ENCODE data around the gene ARFGEF2. TPM values are rescaled to one million over a fixed set of nuclear protein-coding genes. Genes with fewer than 3 reads are reported as not detected.

ARFGEF2 gene
- total RNA-seq, 2 experiments from 2014 or later = 19.0 to 23.7 TPM

- H3K36me3 Mint-ChIP-seq = peaks cover 27% of the 10 kb centered on the region
Observed at GRCh38 chr20:49028684-49029083, 107.2 kb downstream of the ARFGEF2 start.

GRCh38 chr20:49029203-49029602, 107.7 kb downstream of the ARFGEF2 start:
- H3K27me3 Mint-ChIP-seq = no peaks in the 10 kb centered on the region
- H3K27ac Mint-ChIP-seq = no peak overlapping the region
- peaks cover 27% of the 10 kb centered on the region for H3K36me3 Mint-ChIP-seq
- H3K4me1 Mint-ChIP-seq = no peaks in the 10 kb centered on the region
- no peak overlapping the region for H3K4me3 Mint-ChIP-seq
- CTCF ChIA-PET = interaction anchor here (0.8 to 2.5 kb wide), 5 partner anchors 9 to 394 kb away, joined by 3 to 8 read pairs (median 4); partner anchors contain the start of gene CSE1L
- ATAC-seq = no peak
- no peak for DNase-seq
- H3K9me3 Mint-ChIP-seq (ENCODE audit: low read depth) = no peaks in the 10 kb centered on the region

More at GRCh38 chr20:49028684-49029083, 107.2 kb downstream of the ARFGEF2 start:
- no peak for DNase-seq
- no peaks in the 10 kb centered on the region for H3K4me1 Mint-ChIP-seq
- no peaks in the 10 kb centered on the region for H3K9me3 Mint-ChIP-seq (ENCODE audit: low read depth)
- no peak overlapping the region for H3K4me3 Mint-ChIP-seq
- ATAC-seq = no peak
- no peaks in the 10 kb centered on the region for H3K27me3 Mint-ChIP-seq
- CTCF ChIA-PET = interaction anchor here (0.8 to 2.5 kb wide), 4 partner anchors 9 to 189 kb away, joined by 3 to 8 read pairs (median 5); partner anchors contain the start of gene CSE1L
- no peak overlapping the region for H3K27ac Mint-ChIP-seq

- H3K27ac Mint-ChIP-seq = no peak overlapping the region
- H3K4me1 Mint-ChIP-seq = no peaks in the 10 kb centered on the region
- peaks cover 23% of the 10 kb centered on the region for H3K36me3 Mint-ChIP-seq
- no peaks in the 10 kb centered on the region for H3K9me3 Mint-ChIP-seq (ENCODE audit: low read depth)
- H3K27me3 Mint-ChIP-seq = no peaks in the 10 kb centered on the region
- no peak for ATAC-seq
- CTCF ChIA-PET = interaction anchor here (0.7 kb wide), 1 partner anchor 22 kb away, joined by 3 read pairs; no protein-coding TSS in a partner anchor
- H3K4me3 Mint-ChIP-seq = no peak overlapping the region
- DNase-seq = no peak
Observed at GRCh38 chr20:49030954-49031619, 109.6 kb downstream of the ARFGEF2 start.

- CTCF ChIA-PET = interaction anchor here (1.0 kb wide), 1 partner anchor 184 kb away, joined by 3 read pairs; no protein-coding TSS in a partner anchor
- Mint-ChIP-seq H3K27ac (no peak overlapping the region), H3K4me1 (peaks cover 5% of the 10 kb centered on the region), H3K9me3 (ENCODE audit: low read depth) (no peaks in the 10 kb centered on the region), H3K27me3 (no peaks in the 10 kb centered on the region), H3K4me3 (no peak overlapping the region), H3K36me3 (peaks cover 21% of the 10 kb centered on the region)
- DNase-seq = no peak
- ATAC-seq = no peak
Observed at GRCh38 chr20:49032455-49032854, 110.9 kb downstream of the ARFGEF2 start.

GRCh38 chr20:49034070-49034732, 112.7 kb downstream of the ARFGEF2 start:
- Mint-ChIP-seq H3K27me3 (no peaks in the 10 kb centered on the region), H3K9me3 (ENCODE audit: low read depth) (no peaks in the 10 kb centered on the region), H3K36me3 (peaks cover 14% of the 10 kb centered on the region), H3K4me1 (peaks cover 18% of the 10 kb centered on the region), H3K27ac (no peak overlapping the region), H3K4me3 (no peak overlapping the region)
- ATAC-seq (no peak), DNase-seq (no peak)
- CTCF ChIA-PET = no interaction called here

- peaks cover 18% of the 10 kb centered on the region for H3K4me1 Mint-ChIP-seq
- no peak overlapping the region for H3K4me3 Mint-ChIP-seq
- H3K27ac Mint-ChIP-seq = peak overlapping the region; percentile 18
- no peak for DNase-seq
- H3K27me3 Mint-ChIP-seq = no peaks in the 10 kb centered on the region
- ATAC-seq = peak; percentile 48
- H3K36me3 Mint-ChIP-seq = peaks cover 10% of the 10 kb centered on the region
- no peaks in the 10 kb centered on the region for H3K9me3 Mint-ChIP-seq (ENCODE audit: low read depth)
- CTCF ChIA-PET = interaction anchor here (1.0 to 1.9 kb wide), 4 partner anchors 8 to 179 kb away, joined by 3 to 4 read pairs (median 3); no protein-coding TSS in a partner anchor
Observed at GRCh38 chr20:49037962-49038387, 116.5 kb downstream of the ARFGEF2 start.

- peaks cover 4% of the 10 kb centered on the region for H3K36me3 Mint-ChIP-seq
- no peak overlapping the region for H3K4me3 Mint-ChIP-seq
- H3K27ac Mint-ChIP-seq = no peak overlapping the region
- peaks cover 19% of the 10 kb centered on the region for H3K4me1 Mint-ChIP-seq
- ATAC-seq = no peak
- CTCF ChIA-PET = no interaction called here
- no peaks in the 10 kb centered on the region for H3K27me3 Mint-ChIP-seq
- no peaks in the 10 kb centered on the region for H3K9me3 Mint-ChIP-seq (ENCODE audit: low read depth)
- no peak for DNase-seq
Observed at GRCh38 chr20:49039854-49040253, 118.3 kb downstream of the ARFGEF2 start.

- H3K27ac Mint-ChIP-seq = no peak overlapping the region
- DNase-seq = no peak
- ATAC-seq = no peak
- H3K4me3 Mint-ChIP-seq = no peak overlapping the region
- no peaks in the 10 kb centered on the region for H3K9me3 Mint-ChIP-seq (ENCODE audit: low read depth)
- CTCF ChIA-PET = no interaction called here
- H3K27me3 Mint-ChIP-seq = no peaks in the 10 kb centered on the region
- H3K4me1 Mint-ChIP-seq = peaks cover 23% of the 10 kb centered on the region
- peaks cover 9% of the 10 kb centered on the region for H3K36me3 Mint-ChIP-seq
Observed at GRCh38 chr20:49043000-49043399, 121.5 kb downstream of the ARFGEF2 start.

- no peaks in the 10 kb centered on the region for H3K9me3 Mint-ChIP-seq (ENCODE audit: low read depth)
- H3K27me3 Mint-ChIP-seq = no peaks in the 10 kb centered on the region
- CTCF ChIA-PET = interaction anchor here (0.6 to 1.8 kb wide), 5 partner anchors 8 to 171 kb away, joined by 3 to 6 read pairs (median 3); no protein-coding TSS in a partner anchor
- ATAC-seq (peak; percentile 9), DNase-seq (peak; percentile 63)
- peak overlapping the region; percentile 98 for H3K4me3 Mint-ChIP-seq
- H3K4me1 Mint-ChIP-seq = peaks cover 34% of the 10 kb centered on the region
- H3K36me3 Mint-ChIP-seq = peaks cover 25% of the 10 kb centered on the region
- H3K27ac Mint-ChIP-seq = peak overlapping the region; percentile 95
Observed at GRCh38 chr20:49045440-49046086, 124.1 kb downstream of the ARFGEF2 start.

GRCh38 chr20:49046087-49046900, 124.8 kb downstream of the ARFGEF2 start, which contains the start of gene CSE1L:
CSE1L (plus strand) TSS chr20:49046312; CDS start chr20:49058464, 12,152 bp downstream.
- H3K4me3 Mint-ChIP-seq = peak within 1 kb of the TSS; percentile 98
- peak; percentile 91 for ATAC-seq
- no peaks in the 10 kb centered on the region for H3K9me3 Mint-ChIP-seq (ENCODE audit: low read depth)
- CTCF ChIA-PET = interaction anchor here (1.0 to 1.9 kb wide), 7 partner anchors 10 to 171 kb away, joined by 3 to 6 read pairs (median 3); no protein-coding TSS in a partner anchor
- peaks cover 40% of the 10 kb centered on the region for H3K4me1 Mint-ChIP-seq
- peak; percentile 96 for DNase-seq
- H3K36me3 Mint-ChIP-seq = peaks cover 31% of the 10 kb centered on the region
- peak within 1 kb of the TSS; percentile 95 for H3K27ac Mint-ChIP-seq
- no peaks in the 10 kb centered on the region for H3K27me3 Mint-ChIP-seq

GRCh38 chr20:49052334-49052733, 130.8 kb downstream of the ARFGEF2 start:
- Mint-ChIP-seq H3K27ac (peak overlapping the region; percentile 22), H3K9me3 (ENCODE audit: low read depth) (no peaks in the 10 kb centered on the region), H3K4me1 (peaks cover 67% of the 10 kb centered on the region), H3K27me3 (no peaks in the 10 kb centered on the region), H3K36me3 (peaks cover 56% of the 10 kb centered on the region), H3K4me3 (no peak overlapping the region)
- DNase-seq (no peak), ATAC-seq (no peak)
- CTCF ChIA-PET = interaction anchor here (0.9 kb wide), 1 partner anchor 215 kb away, joined by 3 read pairs; no protein-coding TSS in a partner anchor

- Mint-ChIP-seq H3K27me3 (no peaks in the 10 kb centered on the region), H3K27ac (peak overlapping the region; percentile 40), H3K9me3 (ENCODE audit: low read depth) (no peaks in the 10 kb centered on the region), H3K4me3 (no peak overlapping the region), H3K36me3 (peaks cover 46% of the 10 kb centered on the region), H3K4me1 (peaks cover 52% of the 10 kb centered on the region)
- peak; percentile 70 for ATAC-seq
- no peak for DNase-seq
- CTCF ChIA-PET = interaction anchor here (1.4 kb wide), 1 partner anchor 163 kb away, joined by 5 read pairs; no protein-coding TSS in a partner anchor
Observed at GRCh38 chr20:49054056-49054643, 132.6 kb downstream of the ARFGEF2 start.
